ENCODE measurements around the gene TAF15. TPM values are rescaled to one million over a fixed set of nuclear protein-coding genes. Genes with fewer than 3 reads are reported as not detected.

Gene TAF15
- total RNA-seq, 2 donors from 2014 or later = 57.2 to 86.1 TPM

- Histone ChIP-seq H3K9me3 (no peaks in the 10 kb centered on the region), H3K27ac (peak overlapping the region; percentile 2 to 49), H3K27me3 (replicated peaks; ENCODE audit: insufficient read depth) (no peaks in the 10 kb centered on the region), H3K36me3 (no peaks in the 10 kb centered on the region), H3K4me1 (replicated peaks) (peaks cover 6% of the 10 kb centered on the region), H3K4me3 (peak overlapping the region; percentile 36 to 39)
- intact Hi-C loops (cut with DNase I) = loop anchor here (2.0 kb wide), 1 partner anchor 40 kb away; no protein-coding TSS in a partner anchor
- peak; percentile 80 for DNase-seq (ENCODE audit: low spot score)
- WGBS = 8% methylated on average over 45 of the region's 75 CpGs
- TF ChIP-seq POLR2AphosphoS5 (IDR thresholded peaks at IDR 0.05) (peak; percentile 52), CTCF (IDR thresholded peaks at IDR 0.05) (peak; percentile 84 to 99 (median 94)), POLR2A (IDR thresholded peaks at IDR 0.05) (peak; percentile 23)
Measured at GRCh38 chr17:35764123-35764991, 44.9 kb upstream of the TAF15 start.

- H3K27ac ChIP-seq = no peak overlapping the region
- TF ChIP-seq POLR2A (IDR thresholded peaks at IDR 0.05) (no peak), CTCF (IDR thresholded peaks at IDR 0.05) (no peak), POLR2AphosphoS5 (IDR thresholded peaks at IDR 0.05) (no peak)
- H3K4me1 ChIP-seq (replicated peaks) = peaks cover 6% of the 10 kb centered on the region
- no peaks in the 10 kb centered on the region for H3K9me3 ChIP-seq
- no peaks in the 10 kb centered on the region for H3K36me3 ChIP-seq
- H3K4me3 ChIP-seq = no peak overlapping the region
- WGBS = 75% methylated on average over 11 of the region's 11 CpGs
- no peaks in the 10 kb centered on the region for H3K27me3 ChIP-seq (replicated peaks; ENCODE audit: insufficient read depth)
- intact Hi-C loops (cut with DNase I) = loop anchor here (2.0 kb wide), 1 partner anchor 40 kb away; no protein-coding TSS in a partner anchor
- DNase-seq (ENCODE audit: low spot score) = no peak
Measured at GRCh38 chr17:35765086-35765710, 44.1 kb upstream of the TAF15 start.

- DNase-seq (ENCODE audit: low spot score) = no peak
- WGBS = 79% methylated on average over 8 of the region's 8 CpGs
Measured at GRCh38 chr17:35765756-35766488, 43.4 kb upstream of the TAF15 start.

GRCh38 chr17:35766489-35766877 is 42.8 kb upstream of the TAF15 start:
- Histone ChIP-seq H3K27me3 (replicated peaks; ENCODE audit: insufficient read depth) (no peaks in the 10 kb centered on the region), H3K36me3 (no peaks in the 10 kb centered on the region), H3K4me3 (no peak overlapping the region), H3K27ac (no peak overlapping the region), H3K4me1 (replicated peaks) (peaks cover 6% of the 10 kb centered on the region), H3K9me3 (no peaks in the 10 kb centered on the region)
- intact Hi-C loops (cut with DNase I) = no loop called here
- no peak for DNase-seq (ENCODE audit: low spot score)
- TF ChIP-seq CTCF (IDR thresholded peaks at IDR 0.05) = no peak
- no peak for TF ChIP-seq POLR2A (IDR thresholded peaks at IDR 0.05)
- no peak for TF ChIP-seq POLR2AphosphoS5 (IDR thresholded peaks at IDR 0.05)
- WGBS = 93% methylated on average over 24 of the region's 24 CpGs

More at GRCh38 chr17:35765756-35766488, 43.4 kb upstream of the TAF15 start:
- intact Hi-C loops (cut with DNase I) = loop anchor here (2.0 kb wide), 1 partner anchor 39 kb away; no protein-coding TSS in a partner anchor
- Histone ChIP-seq H3K36me3 (no peaks in the 10 kb centered on the region), H3K9me3 (no peaks in the 10 kb centered on the region), H3K27ac (no peak overlapping the region), H3K27me3 (replicated peaks; ENCODE audit: insufficient read depth) (no peaks in the 10 kb centered on the region), H3K4me1 (replicated peaks) (peaks cover 6% of the 10 kb centered on the region), H3K4me3 (no peak overlapping the region)
- TF ChIP-seq POLR2AphosphoS5 (IDR thresholded peaks at IDR 0.05) = no peak
- no peak for TF ChIP-seq CTCF (IDR thresholded peaks at IDR 0.05)
- no peak for TF ChIP-seq POLR2A (IDR thresholded peaks at IDR 0.05)

Data from prostate gland (tissue), 2 donors.